ENCODE data around the gene GPR108.

Gene GPR108

GRCh38 chr19:6737873-6738786 is 750 bp upstream of the GPR108 start (continued):
- TF ChIP-seq HIC1 (tag by site-specific recombination; IDR thresholded peaks at IDR 0.05): no peak
- TF ChIP-seq KLF1 (tag by site-specific recombination; IDR thresholded peaks at IDR 0.05): no peak
- no peak for TF ChIP-seq ZNF174 (tag by site-specific recombination; IDR thresholded peaks at IDR 0.05)
- no peak for TF ChIP-seq ZNF18 (tag by site-specific recombination; IDR thresholded peaks at IDR 0.05)
- TF ChIP-seq ZNF776 (tag by site-specific recombination; IDR thresholded peaks at IDR 0.05; ENCODE audit: borderline replicate concordance): no peak
- peak; percentile 47; the same call in 1 of the 2 replicates for TF ChIP-seq ZNF600 (tag by site-specific recombination; IDR thresholded peaks at IDR 0.05)
- TF ChIP-seq ELK4 (IDR thresholded peaks at IDR 0.05; ENCODE audit: borderline replicate concordance, low read depth, low read length): peak; percentile 5
- 0 out of 2 replicates have a peak, but pooled peaks have one; percentile 14 for TF ChIP-seq PRDM4 (tag by site-specific recombination; IDR thresholded peaks at IDR 0.05)
- no peak for TF ChIP-seq ZNF596 (tag by site-specific recombination; IDR thresholded peaks at IDR 0.05)
- no peak for TF ChIP-seq KLF16 (tag by site-specific recombination; IDR thresholded peaks at IDR 0.05)
- 0 out of 2 replicates have a peak, but pooled peaks have one; percentile 27 for TF ChIP-seq ZNF785 (tag by site-specific recombination; IDR thresholded peaks at IDR 0.05)
- no peak for TF ChIP-seq REST (tag by site-specific recombination; IDR thresholded peaks at IDR 0.05)
- TF ChIP-seq ZBTB26 (tag by site-specific recombination; optimal IDR thresholded peaks at IDR 0.05): no peak
- no peak for TF ChIP-seq ZNF239 (tag by site-specific recombination; IDR thresholded peaks at IDR 0.05)
- no peak for TF ChIP-seq ZNF585B (tag by site-specific recombination; IDR thresholded peaks at IDR 0.05)
- no peak for TF ChIP-seq ZNF280D (tag by site-specific recombination; IDR thresholded peaks at IDR 0.05)
- TF ChIP-seq ZBTB21 (tag by site-specific recombination; IDR thresholded peaks at IDR 0.05): peak; percentile 9; the same call in 1 of the 2 replicates
- no peak for TF ChIP-seq ZNF341 (tag by site-specific recombination; IDR thresholded peaks at IDR 0.05; ENCODE audit: low read depth)
- TF ChIP-seq ZNF280C (tag by site-specific recombination; IDR thresholded peaks at IDR 0.05): no peak

Measured in HEK293 (cell line).